ENCODE results near the gene QPCT. TPM values are rescaled to one million over a fixed set of nuclear protein-coding genes. Genes with fewer than 3 reads are reported as not detected.
A peak's percentile ranks its signal among the peaks of the same experiment; 100 is the strongest.

Gene QPCT
- total and polyA plus RNA-seq, 2 experiments from 2014 or later, result 0.81 to 2.0 TPM

DNA sequence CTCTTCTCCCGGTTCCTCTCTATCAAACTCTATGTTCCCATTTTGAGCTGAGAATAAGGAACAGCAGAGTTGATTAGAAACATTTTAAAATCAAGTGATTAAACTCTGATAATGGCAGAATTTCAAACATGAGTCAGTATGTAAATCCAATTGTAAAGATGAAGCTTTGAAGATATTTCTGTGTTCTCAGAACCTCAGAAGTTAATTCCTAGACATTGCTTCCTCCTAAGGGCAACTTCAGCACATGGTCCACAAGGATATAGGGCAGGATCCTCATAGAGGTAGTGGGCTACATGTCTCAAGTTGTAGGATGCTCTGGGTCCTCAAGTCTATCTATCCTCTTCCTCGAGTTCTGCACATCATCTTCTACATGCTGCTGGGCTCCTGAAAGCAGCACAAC, 46.3 kb downstream of the QPCT start:
- no peaks in the 10 kb centered on the region for H3K79me2 ChIP-seq
- H3K9me2 ChIP-seq (replicated peaks; ENCODE audit: insufficient read depth), result no peaks in the 10 kb centered on the region
- TF ChIP-seq, protein P1, sequence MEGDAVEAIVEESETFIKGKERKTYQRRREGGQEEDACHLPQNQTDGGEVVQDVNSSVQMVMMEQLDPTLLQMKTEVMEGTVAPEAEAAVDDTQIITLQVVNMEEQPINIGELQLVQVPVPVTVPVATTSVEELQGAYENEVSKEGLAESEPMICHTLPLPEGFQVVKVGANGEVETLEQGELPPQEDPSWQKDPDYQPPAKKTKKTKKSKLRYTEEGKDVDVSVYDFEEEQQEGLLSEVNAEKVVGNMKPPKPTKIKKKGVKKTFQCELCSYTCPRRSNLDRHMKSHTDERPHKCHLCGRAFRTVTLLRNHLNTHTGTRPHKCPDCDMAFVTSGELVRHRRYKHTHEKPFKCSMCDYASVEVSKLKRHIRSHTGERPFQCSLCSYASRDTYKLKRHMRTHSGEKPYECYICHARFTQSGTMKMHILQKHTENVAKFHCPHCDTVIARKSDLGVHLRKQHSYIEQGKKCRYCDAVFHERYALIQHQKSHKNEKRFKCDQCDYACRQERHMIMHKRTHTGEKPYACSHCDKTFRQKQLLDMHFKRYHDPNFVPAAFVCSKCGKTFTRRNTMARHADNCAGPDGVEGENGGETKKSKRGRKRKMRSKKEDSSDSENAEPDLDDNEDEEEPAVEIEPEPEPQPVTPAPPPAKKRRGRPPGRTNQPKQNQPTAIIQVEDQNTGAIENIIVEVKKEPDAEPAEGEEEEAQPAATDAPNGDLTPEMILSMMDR (IDR thresholded peaks at IDR 0.05; ENCODE audit: poor library complexity), result no peak
- TF ChIP-seq EZH2phosphoT487 (IDR thresholded peaks at IDR 0.05; ENCODE audit: low read depth, severe bottlenecking, unreplicated experiment), result no peak
- TF ChIP-seq EZH2 (IDR thresholded peaks at IDR 0.05; ENCODE audit: borderline replicate concordance), result no peak
- H4K20me1 ChIP-seq (ENCODE audit: insufficient read depth, poor library complexity, severe bottlenecking), result no peaks in the 10 kb centered on the region
- no peaks in the 10 kb centered on the region for H3K27me3 ChIP-seq
- H3K4me3 ChIP-seq, result no peak overlapping the region
- no peak for DNase-seq (ENCODE audit: low spot score)
- no peaks in the 10 kb centered on the region for H3K4me1 ChIP-seq (ENCODE audit: insufficient read depth)
- H2AFZ ChIP-seq, result no peak overlapping the region
- no peaks in the 10 kb centered on the region for H3K9me3 ChIP-seq (ENCODE audit: low read depth)
- H3K27ac ChIP-seq, result peak overlapping the region; percentile 87
- 81% methylated on average over 2 of the region's 2 CpGs for WGBS (ENCODE audit: low lambda C conversion rate, missing lambda C conversion rate)
- no peak overlapping the region for H3K4me2 ChIP-seq
- no peaks in the 10 kb centered on the region for H3K36me3 ChIP-seq (replicated peaks; ENCODE audit: insufficient read depth, low read depth)

DNA sequence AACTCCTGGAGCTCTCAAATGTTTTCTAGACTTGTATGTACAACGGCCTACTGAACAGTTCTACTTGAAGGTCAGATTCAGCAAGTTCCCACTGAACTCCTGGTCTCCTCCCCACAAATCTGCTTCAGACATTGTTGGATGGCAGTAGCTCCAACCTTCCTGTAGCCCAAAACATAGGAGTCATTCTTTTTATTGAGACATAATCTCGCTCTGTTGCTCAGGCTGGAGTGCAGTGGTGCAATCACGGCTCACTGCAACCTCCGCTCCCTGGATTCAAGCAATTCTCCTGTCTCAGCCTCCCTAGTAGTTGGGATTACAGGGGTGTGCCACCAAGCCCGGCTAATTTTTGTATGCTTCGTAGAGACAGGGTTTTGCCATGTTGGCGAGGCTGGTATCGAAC, 47.3 kb downstream of the QPCT start:
- Histone ChIP-seq H3K4me2 (no peak overlapping the region), H3K27me3 (no peaks in the 10 kb centered on the region), H3K9me2 (replicated peaks; ENCODE audit: insufficient read depth) (no peaks in the 10 kb centered on the region), H4K20me1 (ENCODE audit: insufficient read depth, poor library complexity, severe bottlenecking) (no peaks in the 10 kb centered on the region), H3K27ac (no peak overlapping the region), H2AFZ (no peak overlapping the region), H3K4me3 (no peak overlapping the region), H3K4me1 (ENCODE audit: insufficient read depth) (no peaks in the 10 kb centered on the region), H3K9me3 (ENCODE audit: low read depth) (no peaks in the 10 kb centered on the region), H3K36me3 (replicated peaks; ENCODE audit: insufficient read depth, low read depth) (no peaks in the 10 kb centered on the region), H3K79me2 (no peaks in the 10 kb centered on the region)
- over 99% methylated on average over 8 of the region's 8 CpGs for WGBS (ENCODE audit: low lambda C conversion rate, missing lambda C conversion rate)
- no peak for DNase-seq (ENCODE audit: low spot score)
- TF ChIP-seq EZH2phosphoT487 (IDR thresholded peaks at IDR 0.05; ENCODE audit: low read depth, severe bottlenecking, unreplicated experiment), result no peak
- TF ChIP-seq, protein P1 (IDR thresholded peaks at IDR 0.05; ENCODE audit: poor library complexity), result no peak
- TF ChIP-seq EZH2 (IDR thresholded peaks at IDR 0.05; ENCODE audit: borderline replicate concordance), result no peak

DNA sequence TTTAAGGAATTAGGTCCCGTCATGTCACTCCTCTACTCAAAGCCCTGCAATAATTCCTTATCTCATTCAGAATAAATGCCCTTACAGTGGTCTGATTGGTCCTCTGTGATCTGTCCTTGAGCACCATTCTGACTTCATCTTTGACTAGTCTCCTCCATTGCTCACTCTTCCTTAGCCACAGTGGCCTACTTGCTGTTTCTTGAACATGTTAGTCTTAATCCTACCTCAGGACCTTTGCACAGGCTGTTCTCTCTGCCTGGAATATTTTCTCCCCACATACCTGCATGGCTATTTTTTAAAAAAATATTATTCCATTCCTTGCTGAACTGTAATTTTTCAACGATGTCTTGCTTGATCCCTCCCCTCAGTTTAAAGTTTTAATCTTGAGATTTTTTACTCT, 48.0 kb downstream of the QPCT start:
- TF ChIP-seq EZH2phosphoT487 (IDR thresholded peaks at IDR 0.05; ENCODE audit: low read depth, severe bottlenecking, unreplicated experiment), result no peak
- TF ChIP-seq, protein P1 (IDR thresholded peaks at IDR 0.05; ENCODE audit: poor library complexity), result no peak
- no peak for TF ChIP-seq EZH2 (IDR thresholded peaks at IDR 0.05; ENCODE audit: borderline replicate concordance)
- Histone ChIP-seq H3K27ac (no peak overlapping the region), H3K4me2 (no peak overlapping the region), H4K20me1 (ENCODE audit: insufficient read depth, poor library complexity, severe bottlenecking) (no peaks in the 10 kb centered on the region), H3K9me3 (ENCODE audit: low read depth) (no peaks in the 10 kb centered on the region), H2AFZ (no peak overlapping the region), H3K36me3 (replicated peaks; ENCODE audit: insufficient read depth, low read depth) (no peaks in the 10 kb centered on the region), H3K4me1 (ENCODE audit: insufficient read depth) (no peaks in the 10 kb centered on the region), H3K9me2 (replicated peaks; ENCODE audit: insufficient read depth) (no peaks in the 10 kb centered on the region), H3K4me3 (no peak overlapping the region), H3K79me2 (no peaks in the 10 kb centered on the region), H3K27me3 (no peaks in the 10 kb centered on the region)
- WGBS (ENCODE audit: low lambda C conversion rate, missing lambda C conversion rate), result 96% methylated on average over 2 of the region's 2 CpGs
- DNase-seq (ENCODE audit: low spot score), result no peak

DNA sequence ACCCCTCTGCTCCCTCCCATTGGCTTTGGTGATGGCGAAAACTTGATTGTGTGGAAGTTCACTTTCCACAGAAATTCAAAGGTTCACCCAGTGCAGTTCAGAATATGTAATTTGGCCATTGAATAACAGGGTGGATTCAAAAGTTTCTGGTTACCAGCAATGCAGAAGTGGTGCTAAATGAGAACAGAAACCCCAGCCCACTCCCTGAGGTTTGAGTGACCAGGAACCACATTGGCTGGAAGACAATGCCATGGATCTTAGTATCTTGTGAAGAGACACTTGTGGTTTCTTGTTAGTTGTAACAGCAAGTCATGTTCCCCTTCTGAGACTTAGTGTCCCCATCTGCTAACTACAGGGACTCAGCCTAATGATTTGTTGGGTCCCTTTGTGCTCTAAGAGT, 49.8 kb downstream of the QPCT start:
- H3K79me2 ChIP-seq, result no peaks in the 10 kb centered on the region
- no peak overlapping the region for H3K4me3 ChIP-seq
- no peaks in the 10 kb centered on the region for H3K36me3 ChIP-seq (replicated peaks; ENCODE audit: insufficient read depth, low read depth)
- no peaks in the 10 kb centered on the region for H3K9me3 ChIP-seq (ENCODE audit: low read depth)
- no peaks in the 10 kb centered on the region for H3K4me1 ChIP-seq (ENCODE audit: insufficient read depth)
- no peak overlapping the region for H3K4me2 ChIP-seq
- H4K20me1 ChIP-seq (ENCODE audit: insufficient read depth, poor library complexity, severe bottlenecking), result no peaks in the 10 kb centered on the region
- TF ChIP-seq EZH2 (IDR thresholded peaks at IDR 0.05; ENCODE audit: borderline replicate concordance) (no peak), EZH2phosphoT487 (IDR thresholded peaks at IDR 0.05; ENCODE audit: low read depth, severe bottlenecking, unreplicated experiment) (no peak)
- TF ChIP-seq, protein P1 (IDR thresholded peaks at IDR 0.05; ENCODE audit: poor library complexity), result no peak
- H3K27ac ChIP-seq, result no peak overlapping the region
- WGBS (ENCODE audit: low lambda C conversion rate, missing lambda C conversion rate), result 89% methylated on average over 1 of the region's 1 CpG
- DNase-seq (ENCODE audit: low spot score), result no peak
- H3K27me3 ChIP-seq, result no peaks in the 10 kb centered on the region
- no peaks in the 10 kb centered on the region for H3K9me2 ChIP-seq (replicated peaks; ENCODE audit: insufficient read depth)
- no peak overlapping the region for H2AFZ ChIP-seq

Data from hepatocyte (in vitro differentiated cells).